OCI-LY3 (cell line): ENCODE results near the gene RAD51B.

Source experiments
- CTCF ChIP-seq: fragments of 200-600, 300-600 bp; sonication (generic); IDR thresholded peaks from 2 replicates; pipeline ENCODE4 v1.5.1; 2014; ENCODE audit warnings: antibody characterized with exemption, low read length, low read depth
- EZH2phosphoT487 ChIP-seq: fragments of 200-600 bp; shearing (Covaris generic); IDR thresholded peaks from 2 replicates; pipeline ENCODE4 v1.6.1; 2018; ENCODE audit warnings: antibody characterized with exemption, mixed run types, low read depth

GRCh38 chr14:68702578-68702977 is 883.0 kb downstream of the RAD51B start:
- TF ChIP-seq CTCF (no peak), EZH2phosphoT487 (no peak)
